ENCODE data around the gene NR2E1. TPM values are rescaled to one million over a fixed set of nuclear protein-coding genes. Genes with fewer than 3 reads are reported as not detected.

NR2E1 gene
- polyA plus RNA-seq, 1 of the 3 experiments (the other 2 are of a cell fraction): not detected

DNA sequence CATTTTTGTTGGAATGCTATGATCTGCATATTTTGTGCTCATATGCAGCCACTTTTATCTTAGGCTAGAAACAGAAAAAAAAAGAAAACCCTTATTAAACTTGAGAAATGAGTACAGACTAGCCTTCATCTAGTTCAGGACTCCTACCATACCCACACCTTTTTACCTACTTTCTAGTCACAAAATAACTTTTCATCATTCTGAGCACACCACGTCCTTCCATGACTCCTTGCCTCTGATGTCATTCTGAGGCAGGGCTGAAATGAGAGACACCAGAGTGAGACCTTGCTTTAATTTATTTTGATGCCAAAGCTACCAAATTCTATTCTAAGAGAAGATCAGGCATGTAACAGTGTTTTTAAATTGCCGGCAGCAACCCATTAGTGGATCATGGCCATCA is 56.2 kb downstream of the NR2E1 start:
- DNase-seq: no peak
- H3K4me1 ChIP-seq (ENCODE audit: control insufficient read depth in 1 of 2, insufficient read depth in 2 of 2, low read depth in 1 of 2, low read length in 1 of 2): no peaks in the 10 kb centered on the region
- H3K27me3 ChIP-seq (ENCODE audit: insufficient read depth): no peaks in the 10 kb centered on the region
- WGBS (ENCODE audit: low lambda C conversion rate): 92% methylated on average over 2 of the region's 2 CpGs
- no peak overlapping the region for H2AFZ ChIP-seq (ENCODE audit: low read depth)
- H3K4me3 ChIP-seq (ENCODE audit: low read depth in 2 of 2, low read length in 1 of 2): no peak overlapping the region
- H3K9me3 ChIP-seq: no peaks in the 10 kb centered on the region
- CTCF ChIA-PET: no interaction called here
- peaks cover 16 to 31% of the 10 kb centered on the region in 2 experiments for H3K36me3 ChIP-seq (replicated peaks in 1 of 2; ENCODE audit: control insufficient read depth in 1 of 2, insufficient read depth in 2 of 2, low read length in 1 of 2)
- no peaks in the 10 kb centered on the region for H3F3A ChIP-seq (replicated peaks; ENCODE audit: insufficient read depth)
- H3K79me2 ChIP-seq (ENCODE audit: insufficient read depth): peaks cover 17% of the 10 kb centered on the region; the same call in 1 of the 2 replicates
- POLR2A ChIA-PET: no interaction called here
- H3K27ac ChIP-seq (ENCODE audit: low read depth in 2 of 2, low read length in 1 of 2): no peak overlapping the region
- no peak for TF ChIP-seq TCF12 (IDR thresholded peaks at IDR 0.05)
- no peak for TF ChIP-seq EP300 (IDR thresholded peaks at IDR 0.05; ENCODE audit: borderline replicate concordance in 1 of 2, low read depth in 1 of 2, low read length in 1 of 2)
- TF ChIP-seq GABPA (IDR thresholded peaks at IDR 0.05; ENCODE audit: low read depth): no peak
- no peak for TF ChIP-seq JUND (IDR thresholded peaks at IDR 0.05)
- TF ChIP-seq CHD2 (IDR thresholded peaks at IDR 0.05; ENCODE audit: low read length, partially characterized antibody): no peak
- no peak for TF ChIP-seq MXI1 (IDR thresholded peaks at IDR 0.05; ENCODE audit: low read depth, low read length)
- no peak for TF ChIP-seq RAD21 (IDR thresholded peaks at IDR 0.05; ENCODE audit: low read length)
- no peak for TF ChIP-seq FOSL2 (IDR thresholded peaks at IDR 0.05; ENCODE audit: borderline replicate concordance, low read depth)
- no peak for TF ChIP-seq TEAD4 (IDR thresholded peaks at IDR 0.05; ENCODE audit: borderline replicate concordance, insufficient read depth)
- TF ChIP-seq, protein P1, sequence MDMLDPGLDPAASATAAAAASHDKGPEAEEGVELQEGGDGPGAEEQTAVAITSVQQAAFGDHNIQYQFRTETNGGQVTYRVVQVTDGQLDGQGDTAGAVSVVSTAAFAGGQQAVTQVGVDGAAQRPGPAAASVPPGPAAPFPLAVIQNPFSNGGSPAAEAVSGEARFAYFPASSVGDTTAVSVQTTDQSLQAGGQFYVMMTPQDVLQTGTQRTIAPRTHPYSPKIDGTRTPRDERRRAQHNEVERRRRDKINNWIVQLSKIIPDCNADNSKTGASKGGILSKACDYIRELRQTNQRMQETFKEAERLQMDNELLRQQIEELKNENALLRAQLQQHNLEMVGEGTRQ (IDR thresholded peaks at IDR 0.05; ENCODE audit: borderline replicate concordance, low read depth, low read length): no peak
- no peak for TF ChIP-seq SIN3A (IDR thresholded peaks at IDR 0.05; ENCODE audit: borderline replicate concordance, low read depth, low read length)
- H3K9ac ChIP-seq: no peak overlapping the region
- no peak overlapping the region for H3K4me2 ChIP-seq
- no peaks in the 10 kb centered on the region for H4K20me1 ChIP-seq (ENCODE audit: insufficient read depth)
- H3K9me2 ChIP-seq: no peaks in the 10 kb centered on the region

- Histone ChIP-seq H4K20me1 (ENCODE audit: insufficient read depth) (no peaks in the 10 kb centered on the region), H2AFZ (ENCODE audit: low read depth) (no peak overlapping the region), H3K4me3 (ENCODE audit: low read depth in 2 of 2, low read length in 1 of 2) (no peak overlapping the region), H3K9me3 (no peaks in the 10 kb centered on the region), H3K9ac (no peak overlapping the region), H3K27ac (ENCODE audit: low read depth in 2 of 2, low read length in 1 of 2) (no peak overlapping the region), H3K4me1 (ENCODE audit: control insufficient read depth in 1 of 2, insufficient read depth in 2 of 2, low read depth in 1 of 2, low read length in 1 of 2) (no peaks in the 10 kb centered on the region), H3F3A (replicated peaks; ENCODE audit: insufficient read depth) (no peaks in the 10 kb centered on the region), H3K9me2 (no peaks in the 10 kb centered on the region), H3K79me2 (ENCODE audit: insufficient read depth) (peaks cover 15% of the 10 kb centered on the region; the same call in 1 of the 2 replicates), H3K4me2 (no peak overlapping the region), H3K27me3 (ENCODE audit: insufficient read depth) (no peaks in the 10 kb centered on the region), H3K36me3 (replicated peaks in 1 of 2; ENCODE audit: control insufficient read depth in 1 of 2, insufficient read depth in 2 of 2, low read length in 1 of 2) (peaks cover 16 to 30% of the 10 kb centered on the region in 2 experiments)
- no peak for TF ChIP-seq POLR2AphosphoS5 (IDR thresholded peaks at IDR 0.05; ENCODE audit: low read depth, low read length)
- TF ChIP-seq GABPA (IDR thresholded peaks at IDR 0.05; ENCODE audit: low read depth): no peak
- no peak for TF ChIP-seq EP300 (IDR thresholded peaks at IDR 0.05; ENCODE audit: borderline replicate concordance in 1 of 2, low read depth in 1 of 2, low read length in 1 of 2)
- TF ChIP-seq FOSL2 (IDR thresholded peaks at IDR 0.05; ENCODE audit: borderline replicate concordance, low read depth): no peak
- no peak for TF ChIP-seq FOXM1 (IDR thresholded peaks at IDR 0.05; ENCODE audit: low read depth)
- TF ChIP-seq, protein P2, sequence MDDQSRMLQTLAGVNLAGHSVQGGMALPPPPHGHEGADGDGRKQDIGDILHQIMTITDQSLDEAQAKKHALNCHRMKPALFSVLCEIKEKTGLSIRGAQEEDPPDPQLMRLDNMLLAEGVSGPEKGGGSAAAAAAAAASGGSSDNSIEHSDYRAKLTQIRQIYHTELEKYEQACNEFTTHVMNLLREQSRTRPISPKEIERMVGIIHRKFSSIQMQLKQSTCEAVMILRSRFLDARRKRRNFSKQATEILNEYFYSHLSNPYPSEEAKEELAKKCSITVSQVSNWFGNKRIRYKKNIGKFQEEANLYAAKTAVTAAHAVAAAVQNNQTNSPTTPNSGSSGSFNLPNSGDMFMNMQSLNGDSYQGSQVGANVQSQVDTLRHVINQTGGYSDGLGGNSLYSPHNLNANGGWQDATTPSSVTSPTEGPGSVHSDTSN (IDR thresholded peaks at IDR 0.05): no peak
- TF ChIP-seq SIN3A (IDR thresholded peaks at IDR 0.05; ENCODE audit: borderline replicate concordance, low read depth, low read length): no peak
- TF ChIP-seq RCOR1 (IDR thresholded peaks at IDR 0.05; ENCODE audit: low read length): no peak
- TF ChIP-seq MEF2A (IDR thresholded peaks at IDR 0.05; ENCODE audit: borderline replicate concordance, low read depth): no peak
- TF ChIP-seq YY1 (IDR thresholded peaks at IDR 0.05; ENCODE audit: low read depth): no peak
- TF ChIP-seq, protein P1 (IDR thresholded peaks at IDR 0.05; ENCODE audit: borderline replicate concordance, low read depth, low read length): no peak
- TF ChIP-seq, protein P3, sequence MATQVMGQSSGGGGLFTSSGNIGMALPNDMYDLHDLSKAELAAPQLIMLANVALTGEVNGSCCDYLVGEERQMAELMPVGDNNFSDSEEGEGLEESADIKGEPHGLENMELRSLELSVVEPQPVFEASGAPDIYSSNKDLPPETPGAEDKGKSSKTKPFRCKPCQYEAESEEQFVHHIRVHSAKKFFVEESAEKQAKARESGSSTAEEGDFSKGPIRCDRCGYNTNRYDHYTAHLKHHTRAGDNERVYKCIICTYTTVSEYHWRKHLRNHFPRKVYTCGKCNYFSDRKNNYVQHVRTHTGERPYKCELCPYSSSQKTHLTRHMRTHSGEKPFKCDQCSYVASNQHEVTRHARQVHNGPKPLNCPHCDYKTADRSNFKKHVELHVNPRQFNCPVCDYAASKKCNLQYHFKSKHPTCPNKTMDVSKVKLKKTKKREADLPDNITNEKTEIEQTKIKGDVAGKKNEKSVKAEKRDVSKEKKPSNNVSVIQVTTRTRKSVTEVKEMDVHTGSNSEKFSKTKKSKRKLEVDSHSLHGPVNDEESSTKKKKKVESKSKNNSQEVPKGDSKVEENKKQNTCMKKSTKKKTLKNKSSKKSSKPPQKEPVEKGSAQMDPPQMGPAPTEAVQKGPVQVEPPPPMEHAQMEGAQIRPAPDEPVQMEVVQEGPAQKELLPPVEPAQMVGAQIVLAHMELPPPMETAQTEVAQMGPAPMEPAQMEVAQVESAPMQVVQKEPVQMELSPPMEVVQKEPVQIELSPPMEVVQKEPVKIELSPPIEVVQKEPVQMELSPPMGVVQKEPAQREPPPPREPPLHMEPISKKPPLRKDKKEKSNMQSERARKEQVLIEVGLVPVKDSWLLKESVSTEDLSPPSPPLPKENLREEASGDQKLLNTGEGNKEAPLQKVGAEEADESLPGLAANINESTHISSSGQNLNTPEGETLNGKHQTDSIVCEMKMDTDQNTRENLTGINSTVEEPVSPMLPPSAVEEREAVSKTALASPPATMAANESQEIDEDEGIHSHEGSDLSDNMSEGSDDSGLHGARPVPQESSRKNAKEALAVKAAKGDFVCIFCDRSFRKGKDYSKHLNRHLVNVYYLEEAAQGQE (IDR thresholded peaks at IDR 0.05; ENCODE audit: low read depth, low read length): no peak
- no peak for TF ChIP-seq IRF3 (IDR thresholded peaks at IDR 0.05; ENCODE audit: low read depth, low read length)
- no peak for DNase-seq
- CTCF ChIA-PET: no interaction called here
- POLR2A ChIA-PET: no interaction called here
- WGBS (ENCODE audit: low lambda C conversion rate): 82% methylated on average over 1 of the region's 1 CpG
These were observed 56.7 kb downstream of the NR2E1 start for GRCh38 chr6:108222504-108222903.
